HepG2 (cell line): ENCODE results near the gene PHF14.

Experiments
- CHD2 ChIP-seq: IDR thresholded peaks from 2 replicates; pipeline ENCODE4 v1.6.1; 2011; ENCODE audit warnings: low read depth, low read length, improper control_type of control experiment
- ESRRA ChIP-seq: sonication (generic); formaldehyde crosslinking; IDR thresholded peaks from 2 replicates; pipeline ENCODE4 v1.5.1; 2020; ENCODE audit warnings: mild to moderate bottlenecking, low read depth, missing genetic modification reagents
- ETV5 ChIP-seq: IDR thresholded peaks from 2 replicates; pipeline ENCODE4 v1.6.1; 2018; ENCODE audit warnings: missing biosample characterization, missing genetic modification reagents, inconsistent platforms, borderline replicate concordance
- FOSL1 ChIP-seq: sonication (generic); formaldehyde crosslinking; IDR thresholded peaks from 2 replicates; pipeline ENCODE4 v1.9.0; 2021; ENCODE audit warnings: missing genetic modification reagents, borderline replicate concordance
- KLF15 ChIP-seq: sonication (generic); formaldehyde crosslinking; IDR thresholded peaks from 2 replicates; pipeline ENCODE4 v1.8.1; 2023; ENCODE audit warnings: borderline replicate concordance, mild to moderate bottlenecking, inconsistent platforms, missing genetic modification reagents, mixed read lengths
- ONECUT2 ChIP-seq: sonication (generic); formaldehyde crosslinking; IDR thresholded peaks from 2 replicates; pipeline ENCODE4 v1.4.0; 2020; ENCODE audit warnings: missing genetic modification reagents
- YY1 ChIP-seq: IDR thresholded peaks from 2 replicates; pipeline ENCODE4 v1.6.1; 2011; ENCODE audit warnings: low read length, low read depth, moderate library complexity, mild to moderate bottlenecking; ENCODE audit not compliant: insufficient read depth, insufficient replicate concordance
- TF ChIP-seq, protein P1 (sequence below): sonication (generic); formaldehyde crosslinking; IDR thresholded peaks from 2 replicates; pipeline ENCODE4 v1.5.0; 2020; ENCODE audit warnings: mild to moderate bottlenecking, missing genetic modification reagents, moderate library complexity
- TF ChIP-seq, protein P2 (sequence below): sonication (generic); formaldehyde crosslinking; IDR thresholded peaks from 2 replicates; pipeline ENCODE4 v1.4.0; 2020; ENCODE audit warnings: low read depth, mild to moderate bottlenecking, missing genetic modification reagents
- TF ChIP-seq, protein P3 (sequence below): sonication (generic); formaldehyde crosslinking; IDR thresholded peaks from 2 replicates; pipeline ENCODE4 v1.5.0; 2020; ENCODE audit warnings: mild to moderate bottlenecking, missing genetic modification reagents
- TF ChIP-seq, protein P4 (sequence below): sonication (generic); formaldehyde crosslinking; IDR thresholded peaks from 2 replicates; pipeline ENCODE4 v1.4.0; 2020; ENCODE audit warnings: missing genetic modification reagents
- TF ChIP-seq, protein P5 (sequence below): sonication (generic); formaldehyde crosslinking; IDR thresholded peaks from 2 replicates; pipeline ENCODE4 v1.8.1; 2022; ENCODE audit warnings: low read depth, mild to moderate bottlenecking, missing genetic modification reagents

DNA sequence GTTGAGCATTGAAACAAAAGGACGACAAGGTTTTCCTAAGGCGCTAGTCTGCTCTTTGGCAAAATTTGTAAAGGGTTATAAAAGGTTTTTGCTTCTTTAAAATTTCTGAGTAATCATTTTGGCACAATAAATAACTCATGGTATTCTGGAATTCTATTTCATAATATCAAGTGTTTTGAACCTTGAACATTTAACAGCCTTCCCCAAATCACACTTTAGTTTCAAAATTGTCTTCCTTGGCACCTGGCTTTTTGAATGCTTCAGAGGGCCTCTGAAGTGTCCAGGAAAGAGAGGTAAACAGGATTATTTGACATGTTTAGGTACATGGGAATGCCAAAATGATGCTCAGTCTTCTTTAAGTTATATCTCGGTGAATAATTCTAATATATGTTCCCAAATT, 220.8 kb downstream of the PHF14 start:
- TF ChIP-seq, protein P1, sequence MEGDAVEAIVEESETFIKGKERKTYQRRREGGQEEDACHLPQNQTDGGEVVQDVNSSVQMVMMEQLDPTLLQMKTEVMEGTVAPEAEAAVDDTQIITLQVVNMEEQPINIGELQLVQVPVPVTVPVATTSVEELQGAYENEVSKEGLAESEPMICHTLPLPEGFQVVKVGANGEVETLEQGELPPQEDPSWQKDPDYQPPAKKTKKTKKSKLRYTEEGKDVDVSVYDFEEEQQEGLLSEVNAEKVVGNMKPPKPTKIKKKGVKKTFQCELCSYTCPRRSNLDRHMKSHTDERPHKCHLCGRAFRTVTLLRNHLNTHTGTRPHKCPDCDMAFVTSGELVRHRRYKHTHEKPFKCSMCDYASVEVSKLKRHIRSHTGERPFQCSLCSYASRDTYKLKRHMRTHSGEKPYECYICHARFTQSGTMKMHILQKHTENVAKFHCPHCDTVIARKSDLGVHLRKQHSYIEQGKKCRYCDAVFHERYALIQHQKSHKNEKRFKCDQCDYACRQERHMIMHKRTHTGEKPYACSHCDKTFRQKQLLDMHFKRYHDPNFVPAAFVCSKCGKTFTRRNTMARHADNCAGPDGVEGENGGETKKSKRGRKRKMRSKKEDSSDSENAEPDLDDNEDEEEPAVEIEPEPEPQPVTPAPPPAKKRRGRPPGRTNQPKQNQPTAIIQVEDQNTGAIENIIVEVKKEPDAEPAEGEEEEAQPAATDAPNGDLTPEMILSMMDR (CRISPR knock-in tag) = no peak
- no peak for TF ChIP-seq ETV5 (CRISPR knock-in tag)
- TF ChIP-seq, protein P2, sequence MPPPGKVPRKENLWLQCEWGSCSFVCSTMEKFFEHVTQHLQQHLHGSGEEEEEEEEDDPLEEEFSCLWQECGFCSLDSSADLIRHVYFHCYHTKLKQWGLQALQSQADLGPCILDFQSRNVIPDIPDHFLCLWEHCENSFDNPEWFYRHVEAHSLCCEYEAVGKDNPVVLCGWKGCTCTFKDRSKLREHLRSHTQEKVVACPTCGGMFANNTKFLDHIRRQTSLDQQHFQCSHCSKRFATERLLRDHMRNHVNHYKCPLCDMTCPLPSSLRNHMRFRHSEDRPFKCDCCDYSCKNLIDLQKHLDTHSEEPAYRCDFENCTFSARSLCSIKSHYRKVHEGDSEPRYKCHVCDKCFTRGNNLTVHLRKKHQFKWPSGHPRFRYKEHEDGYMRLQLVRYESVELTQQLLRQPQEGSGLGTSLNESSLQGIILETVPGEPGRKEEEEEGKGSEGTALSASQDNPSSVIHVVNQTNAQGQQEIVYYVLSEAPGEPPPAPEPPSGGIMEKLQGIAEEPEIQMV = no peak
- TF ChIP-seq CHD2 = no peak
- TF ChIP-seq ONECUT2 (CRISPR knock-in tag) = no peak
- no peak for TF ChIP-seq FOSL1 (CRISPR knock-in tag)
- no peak for TF ChIP-seq KLF15 (CRISPR knock-in tag)
- TF ChIP-seq, protein P3, sequence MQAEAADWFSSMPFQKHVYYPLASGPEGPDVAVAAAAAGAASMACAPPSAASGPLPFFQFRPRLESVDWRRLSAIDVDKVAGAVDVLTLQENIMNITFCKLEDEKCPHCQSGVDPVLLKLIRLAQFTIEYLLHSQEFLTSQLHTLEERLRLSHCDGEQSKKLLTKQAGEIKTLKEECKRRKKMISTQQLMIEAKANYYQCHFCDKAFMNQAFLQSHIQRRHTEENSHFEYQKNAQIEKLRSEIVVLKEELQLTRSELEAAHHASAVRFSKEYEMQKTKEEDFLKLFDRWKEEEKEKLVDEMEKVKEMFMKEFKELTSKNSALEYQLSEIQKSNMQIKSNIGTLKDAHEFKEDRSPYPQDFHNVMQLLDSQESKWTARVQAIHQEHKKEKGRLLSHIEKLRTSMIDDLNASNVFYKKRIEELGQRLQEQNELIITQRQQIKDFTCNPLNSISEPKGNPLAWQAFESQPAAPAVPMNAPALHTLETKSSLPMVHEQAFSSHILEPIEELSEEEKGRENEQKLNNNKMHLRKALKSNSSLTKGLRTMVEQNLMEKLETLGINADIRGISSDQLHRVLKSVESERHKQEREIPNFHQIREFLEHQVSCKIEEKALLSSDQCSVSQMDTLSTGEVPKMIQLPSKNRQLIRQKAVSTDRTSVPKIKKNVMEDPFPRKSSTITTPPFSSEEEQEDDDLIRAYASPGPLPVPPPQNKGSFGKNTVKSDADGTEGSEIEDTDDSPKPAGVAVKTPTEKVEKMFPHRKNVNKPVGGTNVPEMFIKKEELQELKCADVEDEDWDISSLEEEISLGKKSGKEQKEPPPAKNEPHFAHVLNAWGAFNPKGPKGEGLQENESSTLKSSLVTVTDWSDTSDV (CRISPR knock-in tag) = no peak
- no peak for TF ChIP-seq ESRRA (CRISPR knock-in tag)
- TF ChIP-seq, protein P4, sequence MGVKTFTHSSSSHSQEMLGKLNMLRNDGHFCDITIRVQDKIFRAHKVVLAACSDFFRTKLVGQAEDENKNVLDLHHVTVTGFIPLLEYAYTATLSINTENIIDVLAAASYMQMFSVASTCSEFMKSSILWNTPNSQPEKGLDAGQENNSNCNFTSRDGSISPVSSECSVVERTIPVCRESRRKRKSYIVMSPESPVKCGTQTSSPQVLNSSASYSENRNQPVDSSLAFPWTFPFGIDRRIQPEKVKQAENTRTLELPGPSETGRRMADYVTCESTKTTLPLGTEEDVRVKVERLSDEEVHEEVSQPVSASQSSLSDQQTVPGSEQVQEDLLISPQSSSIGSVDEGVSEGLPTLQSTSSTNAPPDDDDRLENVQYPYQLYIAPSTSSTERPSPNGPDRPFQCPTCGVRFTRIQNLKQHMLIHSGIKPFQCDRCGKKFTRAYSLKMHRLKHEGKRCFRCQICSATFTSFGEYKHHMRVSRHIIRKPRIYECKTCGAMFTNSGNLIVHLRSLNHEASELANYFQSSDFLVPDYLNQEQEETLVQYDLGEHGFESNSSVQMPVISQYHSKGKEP = no peak
- TF ChIP-seq, protein P5, sequence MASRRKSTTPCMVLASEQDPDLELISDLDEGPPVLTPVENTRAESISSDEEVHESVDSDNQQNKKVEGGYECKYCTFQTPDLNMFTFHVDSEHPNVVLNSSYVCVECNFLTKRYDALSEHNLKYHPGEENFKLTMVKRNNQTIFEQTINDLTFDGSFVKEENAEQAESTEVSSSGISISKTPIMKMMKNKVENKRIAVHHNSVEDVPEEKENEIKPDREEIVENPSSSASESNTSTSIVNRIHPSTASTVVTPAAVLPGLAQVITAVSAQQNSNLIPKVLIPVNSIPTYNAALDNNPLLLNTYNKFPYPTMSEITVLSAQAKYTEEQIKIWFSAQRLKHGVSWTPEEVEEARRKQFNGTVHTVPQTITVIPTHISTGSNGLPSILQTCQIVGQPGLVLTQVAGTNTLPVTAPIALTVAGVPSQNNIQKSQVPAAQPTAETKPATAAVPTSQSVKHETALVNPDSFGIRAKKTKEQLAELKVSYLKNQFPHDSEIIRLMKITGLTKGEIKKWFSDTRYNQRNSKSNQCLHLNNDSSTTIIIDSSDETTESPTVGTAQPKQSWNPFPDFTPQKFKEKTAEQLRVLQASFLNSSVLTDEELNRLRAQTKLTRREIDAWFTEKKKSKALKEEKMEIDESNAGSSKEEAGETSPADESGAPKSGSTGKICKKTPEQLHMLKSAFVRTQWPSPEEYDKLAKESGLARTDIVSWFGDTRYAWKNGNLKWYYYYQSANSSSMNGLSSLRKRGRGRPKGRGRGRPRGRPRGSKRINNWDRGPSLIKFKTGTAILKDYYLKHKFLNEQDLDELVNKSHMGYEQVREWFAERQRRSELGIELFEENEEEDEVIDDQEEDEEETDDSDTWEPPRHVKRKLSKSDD (CRISPR knock-in tag) = no peak
- no peak for TF ChIP-seq YY1
